ENCODE measurements around the gene RANBP1. TPM values are rescaled to one million over a fixed set of nuclear protein-coding genes. Genes with fewer than 3 reads are reported as not detected.

RANBP1 gene
- total RNA-seq, 1 experiment from 2014 or later = 509 TPM

GRCh38 chr22:20086763-20087162 lies 29.1 kb upstream of the RANBP1 start:
- TF ChIP-seq CTCF (conservative IDR thresholded peaks at IDR 0.05; ENCODE audit: low read depth, low read length) = no peak
- ChIA-PET CTCF (no interaction called here), POLR2A (ENCODE audit: low non-redundant PET) (no interaction called here)
- Histone ChIP-seq H3K4me1 (ENCODE audit: insufficient read depth, low read length, poor library complexity, severe bottlenecking) (no peaks in the 10 kb centered on the region), H3K9me3 (ENCODE audit: low read depth, low read length, poor library complexity, severe bottlenecking) (no peaks in the 10 kb centered on the region), H3K27ac (ENCODE audit: low read depth, low read length, poor library complexity, severe bottlenecking) (no peak overlapping the region), H3K36me3 (ENCODE audit: insufficient read depth, low read length, poor library complexity, severe bottlenecking) (peaks cover 73% of the 10 kb centered on the region), H3K27me3 (replicated peaks; ENCODE audit: insufficient read depth, low read depth, low read length, poor library complexity) (no peaks in the 10 kb centered on the region), H3K4me3 (ENCODE audit: low read depth, low read length, poor library complexity, severe bottlenecking) (no peak overlapping the region)
- intact Hi-C loops (cut with micrococcal nuclease; ENCODE audit: unreplicated experiment) = loop anchor here (10.0 kb wide), 1 partner anchor 112 kb away; no protein-coding TSS in a partner anchor
- no TSS peak for BruUV-seq (replicated peaks)
- no peak for DNase-seq (ENCODE audit: low spot score)

GRCh38 chr22:20087319-20088262 lies 28.3 kb upstream of the RANBP1 start:
- no peak for DNase-seq (ENCODE audit: low spot score)
- BruUV-seq (replicated peaks) = no TSS peak
- no peaks in the 10 kb centered on the region for H3K27me3 ChIP-seq (replicated peaks; ENCODE audit: insufficient read depth, low read depth, low read length, poor library complexity)
- TF ChIP-seq CTCF (conservative IDR thresholded peaks at IDR 0.05; ENCODE audit: low read depth, low read length) (no peak), EZH2 (IDR thresholded peaks at IDR 0.05; ENCODE audit: borderline replicate concordance, low read depth, low read length, poor library complexity, severe bottlenecking) (no peak)
- CTCF ChIA-PET = no interaction called here
- peaks cover 77% of the 10 kb centered on the region for H3K36me3 ChIP-seq (ENCODE audit: insufficient read depth, low read length, poor library complexity, severe bottlenecking)
- intact Hi-C loops (cut with micrococcal nuclease; ENCODE audit: unreplicated experiment) = loop anchor here (10.0 kb wide), 1 partner anchor 113 kb away; no protein-coding TSS in a partner anchor
- H3K27ac ChIP-seq (ENCODE audit: low read depth, low read length, poor library complexity, severe bottlenecking) = no peak overlapping the region
- POLR2A ChIA-PET (ENCODE audit: low non-redundant PET) = no interaction called here
- H3K4me1 ChIP-seq (ENCODE audit: insufficient read depth, low read length, poor library complexity, severe bottlenecking) = no peaks in the 10 kb centered on the region
- no peak overlapping the region for H3K4me3 ChIP-seq (ENCODE audit: low read depth, low read length, poor library complexity, severe bottlenecking)
- H3K9me3 ChIP-seq (ENCODE audit: low read depth, low read length, poor library complexity, severe bottlenecking) = no peaks in the 10 kb centered on the region

- Histone ChIP-seq H3K27ac (ENCODE audit: low read depth, low read length, poor library complexity, severe bottlenecking) (no peak overlapping the region), H3K4me3 (ENCODE audit: low read depth, low read length, poor library complexity, severe bottlenecking) (no peak overlapping the region), H3K27me3 (replicated peaks; ENCODE audit: insufficient read depth, low read depth, low read length, poor library complexity) (no peaks in the 10 kb centered on the region), H3K36me3 (ENCODE audit: insufficient read depth, low read length, poor library complexity, severe bottlenecking) (peaks cover 83% of the 10 kb centered on the region), H3K9me3 (ENCODE audit: low read depth, low read length, poor library complexity, severe bottlenecking) (no peaks in the 10 kb centered on the region), H3K4me1 (ENCODE audit: insufficient read depth, low read length, poor library complexity, severe bottlenecking) (no peaks in the 10 kb centered on the region)
- ChIA-PET CTCF (no interaction called here), POLR2A (ENCODE audit: low non-redundant PET) (no interaction called here)
- intact Hi-C loops (cut with micrococcal nuclease; ENCODE audit: unreplicated experiment) = loop anchor here (10.0 kb wide), 1 partner anchor 113 kb away; no protein-coding TSS in a partner anchor
- no peak for DNase-seq (ENCODE audit: low spot score)
- no peak for TF ChIP-seq EZH2 (IDR thresholded peaks at IDR 0.05; ENCODE audit: borderline replicate concordance, low read depth, low read length, poor library complexity, severe bottlenecking)
- TF ChIP-seq CTCF (conservative IDR thresholded peaks at IDR 0.05; ENCODE audit: low read depth, low read length) = no peak
- no TSS peak for BruUV-seq (replicated peaks)
Observed at GRCh38 chr22:20088263-20088648, 27.6 kb upstream of the RANBP1 start.

All from A673 (cell line).